ENCODE measurements around the gene PNN. TPM values are rescaled to one million over a fixed set of nuclear protein-coding genes. Genes with fewer than 3 reads are reported as not detected.

PNN gene
- total RNA-seq, 1 experiment from 2014 or later, result 93.5 TPM

GRCh38 chr14:39211109-39211741, 36.2 kb downstream of the PNN start:
- no peaks in the 10 kb centered on the region for H3K36me3 Mint-ChIP-seq (ENCODE audit: insufficient read depth, unreplicated experiment)
- no peaks in the 10 kb centered on the region for H3K4me1 Mint-ChIP-seq (ENCODE audit: low read depth, unreplicated experiment)
- no peaks in the 10 kb centered on the region for H3K9me3 Mint-ChIP-seq (ENCODE audit: low read depth, unreplicated experiment)
- no peak for TF ChIP-seq CTCF (IDR thresholded peaks at IDR 0.05; ENCODE audit: unreplicated experiment)
- no peak overlapping the region for H3K4me3 Mint-ChIP-seq (ENCODE audit: low read depth, unreplicated experiment)
- no peak overlapping the region for H3K27ac Mint-ChIP-seq (ENCODE audit: unreplicated experiment)
- BruUV-seq (replicated peaks), result no TSS peak
- CTCF ChIA-PET, result no interaction called here
- no peak for DNase-seq
- intact Hi-C loops (cut with micrococcal nuclease; ENCODE audit: unreplicated experiment), result no loop called here
- H3K27me3 Mint-ChIP-seq (ENCODE audit: unreplicated experiment), result no peaks in the 10 kb centered on the region

GRCh38 chr14:39212034-39212433, 37.0 kb downstream of the PNN start:
- peak; percentile 24 for DNase-seq
- CTCF ChIA-PET, result interaction anchor here (0.7 kb wide), 1 partner anchor 27 kb away, joined by 8 read pairs; no protein-coding TSS in a partner anchor

GRCh38 chr14:39212693-39213092, 37.6 kb downstream of the PNN start:
- intact Hi-C loops (cut with micrococcal nuclease; ENCODE audit: unreplicated experiment), result no loop called here
- Mint-ChIP-seq H3K27ac (ENCODE audit: unreplicated experiment) (no peak overlapping the region), H3K9me3 (ENCODE audit: low read depth, unreplicated experiment) (peaks cover 5% of the 10 kb centered on the region), H3K36me3 (ENCODE audit: insufficient read depth, unreplicated experiment) (no peaks in the 10 kb centered on the region), H3K27me3 (ENCODE audit: unreplicated experiment) (no peaks in the 10 kb centered on the region), H3K4me1 (ENCODE audit: low read depth, unreplicated experiment) (peaks cover 8% of the 10 kb centered on the region), H3K4me3 (ENCODE audit: low read depth, unreplicated experiment) (no peak overlapping the region)
- CTCF ChIA-PET, result no interaction called here
- no peak for TF ChIP-seq CTCF (IDR thresholded peaks at IDR 0.05; ENCODE audit: unreplicated experiment)
- no peak for DNase-seq
- no TSS peak for BruUV-seq (replicated peaks)

More at GRCh38 chr14:39212034-39212433, 37.0 kb downstream of the PNN start:
- no peak for TF ChIP-seq CTCF (IDR thresholded peaks at IDR 0.05; ENCODE audit: unreplicated experiment)
- Mint-ChIP-seq H3K9me3 (ENCODE audit: low read depth, unreplicated experiment) (peaks cover 2% of the 10 kb centered on the region), H3K4me1 (ENCODE audit: low read depth, unreplicated experiment) (peaks cover 4% of the 10 kb centered on the region), H3K4me3 (ENCODE audit: low read depth, unreplicated experiment) (no peak overlapping the region), H3K27ac (ENCODE audit: unreplicated experiment) (no peak overlapping the region), H3K36me3 (ENCODE audit: insufficient read depth, unreplicated experiment) (no peaks in the 10 kb centered on the region), H3K27me3 (ENCODE audit: unreplicated experiment) (no peaks in the 10 kb centered on the region)
- intact Hi-C loops (cut with micrococcal nuclease; ENCODE audit: unreplicated experiment), result no loop called here
- BruUV-seq (replicated peaks), result no TSS peak

- BruUV-seq (replicated peaks), result no TSS peak
- H3K9me3 Mint-ChIP-seq (ENCODE audit: low read depth, unreplicated experiment), result peaks cover 5% of the 10 kb centered on the region
Observed at GRCh38 chr14:39217214-39217879, 42.3 kb downstream of the PNN start.

More at GRCh38 chr14:39217214-39217879, 42.3 kb downstream of the PNN start:
- TF ChIP-seq CTCF (IDR thresholded peaks at IDR 0.05; ENCODE audit: unreplicated experiment), result no peak
- CTCF ChIA-PET, result no interaction called here
- peaks cover 22% of the 10 kb centered on the region for H3K4me1 Mint-ChIP-seq (ENCODE audit: low read depth, unreplicated experiment)
- no peak overlapping the region for H3K4me3 Mint-ChIP-seq (ENCODE audit: low read depth, unreplicated experiment)
- no peak overlapping the region for H3K27ac Mint-ChIP-seq (ENCODE audit: unreplicated experiment)
- H3K36me3 Mint-ChIP-seq (ENCODE audit: insufficient read depth, unreplicated experiment), result no peaks in the 10 kb centered on the region
- no peak for DNase-seq
- intact Hi-C loops (cut with micrococcal nuclease; ENCODE audit: unreplicated experiment), result no loop called here
- no peaks in the 10 kb centered on the region for H3K27me3 Mint-ChIP-seq (ENCODE audit: unreplicated experiment)

Data from Calu3 (cell line).